Panc1 (cell line): ENCODE data around the gene EBF4. TPM values are rescaled to one million over a fixed set of nuclear protein-coding genes. Genes with fewer than 3 reads are reported as not detected.
A peak's percentile ranks its signal among the peaks of the same experiment; 100 is the strongest.

ENCODE experiments used
- ATAC-seq: fragments of 200-7000 bp; cut with Tn5 transposase; 2 replicates; pipeline ENCODE4 v1.9.1; 2020; ENCODE audit warnings: mild to moderate bottlenecking, moderate library complexity
- BruUV-seq: library from RNA; stranded (reverse); fragments of 400-500 nt; replicated peaks from 2 replicates; lab custom pipeline; 2021; lab: Mats Ljungman, UMichigan
- CTCF ChIA-PET: fragments of 300-600 bp; sonication (Branson Sonifier 250); formaldehyde crosslinking; loops from one replicate; lab custom pipeline; 2022; ENCODE audit warnings: antibody characterized with exemption; lab: Charles Lee
- POLR2A ChIA-PET: fragments of 300-600 bp; sonication (Branson Sonifier 250); formaldehyde crosslinking; loops from one replicate; lab custom pipeline; 2022; ENCODE audit warnings: antibody characterized with exemption; lab: Charles Lee
- DNase-seq: peaks from one replicate; pipeline ENCODE4 v3.0.0-alpha.2; 2010; ENCODE audit warnings: low read depth, low spot score
- H3K27ac ChIP-seq: 2 replicates; pipeline ENCODE4 v1.5.1; 2011; ENCODE audit warnings: mild to moderate bottlenecking, low read length, inconsistent platforms
- H3K27me3 ChIP-seq: fragments of 200-500 bp; sonication (Bioruptor generic); 2 replicates; pipeline ENCODE4 v1.6.0; 2014; ENCODE audit warnings: low read length, inconsistent platforms; ENCODE audit not compliant: control insufficient read depth, insufficient read depth
- H3K36me3 ChIP-seq: fragments of 200-500 bp; sonication (Bioruptor generic); 2 replicates; pipeline ENCODE4 v1.5.1; 2014; ENCODE audit warnings: inconsistent platforms, mild to moderate bottlenecking, low read length, moderate library complexity; ENCODE audit not compliant: control insufficient read depth, insufficient read depth
- H3K4me1 ChIP-seq: 2 replicates; pipeline ENCODE4 v1.5.1; 2011; ENCODE audit warnings: inconsistent platforms, mild to moderate bottlenecking, low read length, moderate library complexity; ENCODE audit not compliant: control insufficient read depth, insufficient read depth
- H3K4me3 ChIP-seq, 2 experiments: 2 replicates each; pipeline ENCODE4 v1.5.1; 2011 to 2012; ENCODE audit warnings: low read depth in 2 of 2, low read length in 2 of 2, mild to moderate bottlenecking in 2 of 2, inconsistent platforms in 1 of 2, moderate library complexity in 1 of 2
- H3K9me3 ChIP-seq: fragments of 200-500 bp; sonication (Bioruptor generic); 2 replicates; pipeline ENCODE4 v1.5.1; 2014; ENCODE audit warnings: low read depth, mild to moderate bottlenecking, inconsistent platforms, low read length, moderate library complexity; ENCODE audit not compliant: control insufficient read depth, insufficient read depth
- POLR2AphosphoS5 ChIP-seq: IDR thresholded peaks from 2 replicates; pipeline ENCODE4 v1.6.1; 2012; ENCODE audit warnings: mild to moderate bottlenecking, low read depth, low read length, moderate library complexity
- REST ChIP-seq, 2 experiments: IDR thresholded peaks; 2 replicates each; pipeline ENCODE4 v1.6.1; 2011 to 2012; ENCODE audit warnings: low read depth in 2 of 2, control low read depth in 1 of 2, low read length in 1 of 2, mild to moderate bottlenecking in 1 of 2, moderate library complexity in 1 of 2; ENCODE audit not compliant: insufficient read depth in 1 of 2
- SIN3A ChIP-seq: IDR thresholded peaks from 2 replicates; pipeline ENCODE4 v1.6.1; 2012; ENCODE audit warnings: low read depth, mild to moderate bottlenecking, low read length, moderate library complexity, borderline replicate concordance; ENCODE audit not compliant: insufficient read depth
- TCF7L2 ChIP-seq: IDR thresholded peaks from 2 replicates; pipeline ENCODE4 v1.6.1; 2011; ENCODE audit warnings: mild to moderate bottlenecking, low read depth, low read length, inconsistent platforms
- in situ Hi-C: cut with HindIII; loops from 2 replicates; pipeline ENCODE4 v1.10.0; 2016; ENCODE audit warnings: low sequenced_read_pairs, low pct_unique_long_range_greater_than_20kb
- intact Hi-C: fragments of 100-400 bp; cut with micrococcal nuclease; formaldehyde crosslinking; loops from one replicate; pipeline ENCODE4 v1.10.0; 2022; ENCODE audit not compliant: unreplicated experiment
- total RNA-seq: library from RNA; stranded (reverse); gene quantifications from one replicate; pipeline ENCODE4 v1.2.1, GENCODE V29; 2021; ENCODE audit not compliant: unreplicated experiment
- TF ChIP-seq, protein P1 (sequence below): fragments of 450-650 bp; IDR thresholded peaks from 2 replicates; pipeline ENCODE4 v1.5.1; 2017; ENCODE audit warnings: mild to moderate bottlenecking

Gene EBF4
- total RNA-seq, 1 experiment from 2014 or later = 6.8 TPM

GRCh38 chr20:2709205-2709981 is 16.8 kb downstream of the EBF4 start:
- ChIA-PET POLR2A (no interaction called here), CTCF (interaction anchor here (0.6 kb wide), 1 partner anchor 20 kb away, joined by 3 read pairs; no protein-coding TSS in a partner anchor)
- Histone ChIP-seq H3K27ac (no peak overlapping the region), H3K27me3 (peaks cover 3% of the 10 kb centered on the region; the same call in 1 of the 2 replicates), H3K4me3 (no peak overlapping the region), H3K9me3 (no peaks in the 10 kb centered on the region), H3K4me1 (no peaks in the 10 kb centered on the region), H3K36me3 (no peaks in the 10 kb centered on the region)
- in situ Hi-C loops = no loop called here
- no TSS peak for BruUV-seq
- intact Hi-C loops = no loop called here
- no peak for DNase-seq
- no peak for ATAC-seq
- TF ChIP-seq, protein P1, sequence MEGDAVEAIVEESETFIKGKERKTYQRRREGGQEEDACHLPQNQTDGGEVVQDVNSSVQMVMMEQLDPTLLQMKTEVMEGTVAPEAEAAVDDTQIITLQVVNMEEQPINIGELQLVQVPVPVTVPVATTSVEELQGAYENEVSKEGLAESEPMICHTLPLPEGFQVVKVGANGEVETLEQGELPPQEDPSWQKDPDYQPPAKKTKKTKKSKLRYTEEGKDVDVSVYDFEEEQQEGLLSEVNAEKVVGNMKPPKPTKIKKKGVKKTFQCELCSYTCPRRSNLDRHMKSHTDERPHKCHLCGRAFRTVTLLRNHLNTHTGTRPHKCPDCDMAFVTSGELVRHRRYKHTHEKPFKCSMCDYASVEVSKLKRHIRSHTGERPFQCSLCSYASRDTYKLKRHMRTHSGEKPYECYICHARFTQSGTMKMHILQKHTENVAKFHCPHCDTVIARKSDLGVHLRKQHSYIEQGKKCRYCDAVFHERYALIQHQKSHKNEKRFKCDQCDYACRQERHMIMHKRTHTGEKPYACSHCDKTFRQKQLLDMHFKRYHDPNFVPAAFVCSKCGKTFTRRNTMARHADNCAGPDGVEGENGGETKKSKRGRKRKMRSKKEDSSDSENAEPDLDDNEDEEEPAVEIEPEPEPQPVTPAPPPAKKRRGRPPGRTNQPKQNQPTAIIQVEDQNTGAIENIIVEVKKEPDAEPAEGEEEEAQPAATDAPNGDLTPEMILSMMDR = no peak
- TF ChIP-seq REST (IDR thresholded peaks at IDR 0.05; ENCODE audit: insufficient read depth in 1 of 2, low read depth in 2 of 2, low read length in 1 of 2) (no peak), POLR2AphosphoS5 (no peak), SIN3A (no peak), TCF7L2 (no peak)

- in situ Hi-C loops = no loop called here
- ChIA-PET POLR2A (no interaction called here), CTCF (interaction anchor here (0.7 kb wide), 1 partner anchor 30 kb away, joined by 3 read pairs; no protein-coding TSS in a partner anchor)
- no TSS peak for BruUV-seq
- peaks cover 8% of the 10 kb centered on the region; the same call in 1 of the 2 replicates for H3K9me3 ChIP-seq
- no peak overlapping the region for H3K4me3 ChIP-seq
- H3K27me3 ChIP-seq = peaks cover 3% of the 10 kb centered on the region; the same call in 1 of the 2 replicates
- ATAC-seq (peak; percentile 68; the same call in 1 of the 2 replicates), DNase-seq (no peak)
- TF ChIP-seq, protein P1 = no peak; the same call in 1 of the 2 replicates
- no peak overlapping the region for H3K27ac ChIP-seq
- no peaks in the 10 kb centered on the region for H3K36me3 ChIP-seq
- H3K4me1 ChIP-seq = no peaks in the 10 kb centered on the region
- intact Hi-C loops = no loop called here
These were observed 20.7 kb downstream of the EBF4 start for GRCh38 chr20:2713285-2713684.
